Esophagus squamous epithelium (tissue), 5 donors: ENCODE data around the gene CSRP1. TPM values are rescaled to one million over a fixed set of nuclear protein-coding genes. Genes with fewer than 3 reads are reported as not detected.

Experiments
- DNase-seq: peaks from one replicate; lab custom pipeline; 2025; lab: John Stamatoyannopoulos, UW
- H3K27ac ChIP-seq, 4 donors: fragments of 200-600 bp; sonication (generic); one replicate each; pipeline ENCODE4 v1.5.1; 2016 to 2019; ENCODE audit warnings: mild to moderate bottlenecking in 1 of 4
- H3K27me3 ChIP-seq, 4 donors: fragments of 200-600 bp; sonication (generic); 1 replicate in 3 of 4; 2 replicates in 1 of 4; pipeline versions ENCODE4 v1.5.1 to v1.6.0; 2017 to 2021; ENCODE audit warnings: antibody characterized with exemption in 1 of 4
- H3K36me3 ChIP-seq, 3 donors: fragments of 200-600 bp; sonication (generic); one replicate each; pipeline ENCODE4 v1.5.1; 2016 to 2019
- H3K4me1 ChIP-seq, 3 donors: fragments of 200-600 bp; sonication (generic); one replicate each; pipeline ENCODE4 v1.5.1; 2017 to 2019
- H3K4me3 ChIP-seq, 4 donors: fragments of 200-600 bp; sonication (generic); 1 replicate in 3 of 4; 2 replicates in 1 of 4; pipeline ENCODE4 v1.5.1; 2016 to 2019; ENCODE audit warnings: mild to moderate bottlenecking in 2 of 4, moderate library complexity in 1 of 4
- H3K9me3 ChIP-seq, 3 donors: fragments of 200-600 bp; sonication (generic); one replicate each; pipeline ENCODE4 v1.5.1; 2016 to 2019
- CTCF ChIP-seq, 6 experiments: fragments of 450-650 bp in 4 of 6; fragments of 200-600 bp in 2 of 6; sonication (generic) in 2 of 6; IDR thresholded peaks; one replicate each; pipeline ENCODE4 v1.5.1; 2016 to 2019; ENCODE audit warnings: antibody characterized with exemption in 6 of 6, mild to moderate bottlenecking in 4 of 6, moderate library complexity in 4 of 6
- POLR2A ChIP-seq, 4 donors: fragments of 450-650 bp; IDR thresholded peaks; one replicate each; pipeline ENCODE4 v1.6.1; 2017; ENCODE audit warnings: antibody characterized with exemption in 4 of 4, mild to moderate bottlenecking in 4 of 4, moderate library complexity in 3 of 4
- WGBS, 2 donors: methylation state at CpG; one replicate each; pipeline ENCODE4 v1.1.5; 2018; 5-methylcytosine and 5-hydroxymethylcytosine counted together
- intact Hi-C: fragments of 100-400 bp; cut with DNase I; formaldehyde crosslinking; loops from one replicate; pipeline ENCODE4 v1.15.0; 2022
- total RNA-seq, 4 donors: library from RNA; depleted of rRNA; stranded (reverse); fragments of >200 nt; gene quantifications; one replicate each; pipeline ENCODE4 v1.1.0, GENCODE V29; 2016
- donor health status: DM: yes; HTN: yes; CAD: no.

Gene CSRP1
- total RNA-seq, 4 donors from 2014 or later = 243 to 1,044 (median 363) TPM

- no peak overlapping the region for H3K4me3 ChIP-seq
- no peak overlapping the region for H3K27ac ChIP-seq
- no peaks in the 10 kb centered on the region for H3K36me3 ChIP-seq
- WGBS, 2 donors = 67 to 79% methylated on average over 4 of the region's 4 CpGs
- DNase-seq = no peak
- no peaks in the 10 kb centered on the region for H3K27me3 ChIP-seq
- peaks cover 8 to 56% (median 30%) of the 10 kb centered on the region in 3 donors for H3K4me1 ChIP-seq
- intact Hi-C loops = no loop called here
- no peaks in the 10 kb centered on the region for H3K9me3 ChIP-seq
- TF ChIP-seq CTCF (IDR thresholded peaks at IDR 0.05) = no peak
- no peak for TF ChIP-seq POLR2A (IDR thresholded peaks at IDR 0.05)
Measured at GRCh38 chr1:201454608-201455007, 52.3 kb downstream of the CSRP1 start.

GRCh38 chr1:201452866-201453265, 54.1 kb downstream of the CSRP1 start:
- no peak for TF ChIP-seq POLR2A (IDR thresholded peaks at IDR 0.05)
- TF ChIP-seq CTCF (IDR thresholded peaks at IDR 0.05) = no peak
- no peak overlapping the region for H3K27ac ChIP-seq
- no peaks in the 10 kb centered on the region for H3K27me3 ChIP-seq
- intact Hi-C loops = no loop called here
- 65 to 66% methylated on average over 4 of the region's 4 CpGs for WGBS, 2 donors
- no peaks in the 10 kb centered on the region for H3K36me3 ChIP-seq
- H3K9me3 ChIP-seq = no peaks in the 10 kb centered on the region
- H3K4me1 ChIP-seq = peaks cover 8 to 69% (median 36%) of the 10 kb centered on the region in 3 donors
- H3K4me3 ChIP-seq = no peak overlapping the region
- no peak for DNase-seq

- intact Hi-C loops = no loop called here
- Histone ChIP-seq H3K4me1 (peaks cover 0 to 51% (median 18%) of the 10 kb centered on the region in 3 donors), H3K9me3 (no peaks in the 10 kb centered on the region), H3K36me3 (no peaks in the 10 kb centered on the region), H3K4me3 (no peak overlapping the region), H3K27ac (peak overlapping the region; percentile 25 to 64 (median 52)), H3K27me3 (no peaks in the 10 kb centered on the region)
- DNase-seq = no peak
- no peak for TF ChIP-seq CTCF (IDR thresholded peaks at IDR 0.05)
- TF ChIP-seq POLR2A (IDR thresholded peaks at IDR 0.05) = no peak
- WGBS, 2 donors = 6 to 40% methylated on average over 3 to 6 of the region's 12 CpGs
Measured at GRCh38 chr1:201450721-201451291, 56.1 kb downstream of the CSRP1 start.

GRCh38 chr1:201448990-201449389, 57.9 kb downstream of the CSRP1 start:
- 61 to 80% methylated on average over 1 to 3 of the region's 5 CpGs for WGBS, 2 donors
- Histone ChIP-seq H3K4me3 (no peak overlapping the region), H3K27ac (peak overlapping the region in 2 of 4 donors; percentile 16 to 18), H3K27me3 (no peaks in the 10 kb centered on the region), H3K9me3 (no peaks in the 10 kb centered on the region), H3K36me3 (no peaks in the 10 kb centered on the region), H3K4me1 (peaks cover 0 to 41% (median 18%) of the 10 kb centered on the region in 3 donors)
- TF ChIP-seq CTCF (IDR thresholded peaks at IDR 0.05) (no peak), POLR2A (IDR thresholded peaks at IDR 0.05) (no peak)
- DNase-seq = no peak
- intact Hi-C loops = loop anchor here (10.0 kb wide), 1 partner anchor 66 kb away; no protein-coding TSS in a partner anchor
